HG03432 (cell line): ENCODE measurements around the gene SLC50A1.
"Not testable (repeated sequence)": the region's sequence is repeated elsewhere in the genome, so short reads cannot be mapped to it uniquely, and the experiment has no call there.

Experiments
- ATAC-seq: cut with Tn5 transposase; IDR thresholded peaks from one replicate; pipeline ENCODE4 v1.9.1; 2021; ENCODE audit warnings: mild to moderate bottlenecking, moderate library complexity; ENCODE audit not compliant: unreplicated experiment

The SLC50A1 gene

GRCh38 chr1:155116113-155116764, 19.4 kb upstream of the SLC50A1 start:
- ATAC-seq = no peak

GRCh38 chr1:155117610-155118009, 18.0 kb upstream of the SLC50A1 start:
- ATAC-seq = no peak

- ATAC-seq = not testable (repeated sequence)
Measured at GRCh38 chr1:155118090-155118489, 17.6 kb upstream of the SLC50A1 start.

- no peak for ATAC-seq
Measured at GRCh38 chr1:155120253-155120652, 15.4 kb upstream of the SLC50A1 start.

GRCh38 chr1:155121249-155121648, 14.4 kb upstream of the SLC50A1 start:
- no peak for ATAC-seq

- ATAC-seq = no peak
Measured at GRCh38 chr1:155122308-155122707, 13.3 kb upstream of the SLC50A1 start.

- no peak for ATAC-seq
Measured at GRCh38 chr1:155123801-155124200, 11.9 kb upstream of the SLC50A1 start.

- no peak for ATAC-seq
Measured at GRCh38 chr1:155124503-155125463, 10.9 kb upstream of the SLC50A1 start.

GRCh38 chr1:155125511-155125945, 10.1 kb upstream of the SLC50A1 start:
- ATAC-seq = no peak

- ATAC-seq = no peak
Measured at GRCh38 chr1:155125946-155126555, 9.6 kb upstream of the SLC50A1 start.

- no peak for ATAC-seq
Measured at GRCh38 chr1:155126556-155127104, 9.0 kb upstream of the SLC50A1 start.

GRCh38 chr1:155127105-155127966, 8.3 kb upstream of the SLC50A1 start, which contains the start of gene EFNA1:
TSS of gene EFNA1 (plus strand) at chr1:155127876. CDS start at chr1:155127978, 102 bp downstream.
- ATAC-seq = no peak

- ATAC-seq = no peak
Measured at GRCh38 chr1:155127967-155128754, 7.5 kb upstream of the SLC50A1 start.

GRCh38 chr1:155128755-155129473, 6.7 kb upstream of the SLC50A1 start:
- no peak for ATAC-seq

- ATAC-seq = no peak
Measured at GRCh38 chr1:155130272-155131006, 5.2 kb upstream of the SLC50A1 start.

GRCh38 chr1:155131285-155131684, 4.4 kb upstream of the SLC50A1 start:
- no peak for ATAC-seq

- ATAC-seq = no peak
Measured at GRCh38 chr1:155131856-155132255, 3.8 kb upstream of the SLC50A1 start.

- no peak for ATAC-seq
Measured at GRCh38 chr1:155133799-155134281, 1.8 kb upstream of the SLC50A1 start.
